BJ (cell line): Measurements from ENCODE around the gene CCDC154. TPM values are rescaled to one million over a fixed set of nuclear protein-coding genes. Genes with fewer than 3 reads are reported as not detected.

Experiments
- CTCF ChIA-PET: fragments of 350-600 bp; formaldehyde crosslinking; extraction: SDS; loops from one replicate; lab custom pipeline; 2021; ENCODE audit warnings: antibody characterized with exemption, inconsistent platforms; lab: Yijun Ruan, JAX
- POLR2A ChIA-PET: fragments of 300-600 bp; sonication (Branson Sonifier 250); formaldehyde crosslinking; extraction: SDS; loops from one replicate; lab custom pipeline; 2021; ENCODE audit warnings: antibody characterized with exemption; lab: Charles Lee
- DNase-seq: peaks from one replicate; pipeline ENCODE4 v3.0.0-alpha.2; 2011; ENCODE audit warnings: low read depth
- H3K27me3 ChIP-seq: 2 replicates; pipeline ENCODE4 v1.6.0; 2011; ENCODE audit warnings: low read length; ENCODE audit not compliant: control insufficient read depth, insufficient read depth
- H3K36me3 ChIP-seq: 2 replicates; pipeline ENCODE4 v1.5.1; 2011; ENCODE audit warnings: low read length; ENCODE audit not compliant: control insufficient read depth, insufficient read depth
- H3K4me3 ChIP-seq: 2 replicates; pipeline ENCODE4 v1.5.1; 2011; ENCODE audit warnings: low read depth, mild to moderate bottlenecking, control low read depth, low read length
- CTCF ChIP-seq: IDR thresholded peaks from 2 replicates; pipeline ENCODE4 v1.5.1; 2011; ENCODE audit warnings: low read depth, mild to moderate bottlenecking, control low read depth, inconsistent platforms, low read length, moderate library complexity; ENCODE audit not compliant: insufficient read depth
- polyA plus RNA-seq: library from polyadenylated mRNA; depleted of rRNA; stranded (reverse); fragments of >200 nt; gene quantifications from 2 replicates; pipeline ENCODE4 v1.2.3, GENCODE V29; 2011

Gene CCDC154
- polyA plus RNA-seq, 1 experiment: 0.04 TPM

DNA sequence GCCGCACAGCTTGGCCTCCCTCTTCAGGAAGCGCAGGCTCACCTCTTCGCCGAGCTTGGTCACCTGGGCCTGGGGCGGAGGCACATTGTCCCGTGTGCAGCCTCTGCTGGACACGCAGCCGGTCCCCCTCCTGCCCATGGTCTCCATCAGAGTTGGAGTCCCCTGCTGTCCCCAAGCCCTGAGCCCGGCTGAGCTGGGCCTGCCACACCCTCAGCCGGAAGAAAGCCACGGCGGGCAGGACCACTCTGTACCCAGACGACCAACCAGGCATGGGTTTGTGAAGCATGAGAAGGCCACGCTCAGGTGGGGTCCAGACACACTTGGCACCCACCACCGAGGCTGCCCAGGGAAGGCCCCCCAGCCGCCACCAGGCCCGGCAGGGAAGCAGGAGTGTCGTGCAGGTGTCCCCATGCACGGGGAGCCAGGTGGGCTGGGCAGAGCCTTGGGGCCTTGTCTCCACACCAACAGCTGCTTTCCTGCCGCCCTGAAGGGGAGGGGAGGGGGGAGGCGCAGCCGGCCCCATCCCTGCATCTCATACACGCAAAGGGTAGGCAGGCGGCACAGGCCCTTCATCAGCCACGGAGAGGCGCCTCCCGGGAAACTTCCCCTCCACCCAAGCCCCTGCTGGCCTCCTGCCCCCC is 5.2 kb downstream of the CCDC154 start:
- Histone ChIP-seq H3K4me3 (no peak overlapping the region), H3K36me3 (no peaks in the 10 kb centered on the region), H3K27me3 (no peaks in the 10 kb centered on the region)
- ChIA-PET CTCF (interaction anchor here (1.6 kb wide), 1 partner anchor 11 kb away, joined by 5 read pairs; no protein-coding TSS in a partner anchor), POLR2A (no interaction called here)
- TF ChIP-seq CTCF: no peak
- no peak for DNase-seq

DNA sequence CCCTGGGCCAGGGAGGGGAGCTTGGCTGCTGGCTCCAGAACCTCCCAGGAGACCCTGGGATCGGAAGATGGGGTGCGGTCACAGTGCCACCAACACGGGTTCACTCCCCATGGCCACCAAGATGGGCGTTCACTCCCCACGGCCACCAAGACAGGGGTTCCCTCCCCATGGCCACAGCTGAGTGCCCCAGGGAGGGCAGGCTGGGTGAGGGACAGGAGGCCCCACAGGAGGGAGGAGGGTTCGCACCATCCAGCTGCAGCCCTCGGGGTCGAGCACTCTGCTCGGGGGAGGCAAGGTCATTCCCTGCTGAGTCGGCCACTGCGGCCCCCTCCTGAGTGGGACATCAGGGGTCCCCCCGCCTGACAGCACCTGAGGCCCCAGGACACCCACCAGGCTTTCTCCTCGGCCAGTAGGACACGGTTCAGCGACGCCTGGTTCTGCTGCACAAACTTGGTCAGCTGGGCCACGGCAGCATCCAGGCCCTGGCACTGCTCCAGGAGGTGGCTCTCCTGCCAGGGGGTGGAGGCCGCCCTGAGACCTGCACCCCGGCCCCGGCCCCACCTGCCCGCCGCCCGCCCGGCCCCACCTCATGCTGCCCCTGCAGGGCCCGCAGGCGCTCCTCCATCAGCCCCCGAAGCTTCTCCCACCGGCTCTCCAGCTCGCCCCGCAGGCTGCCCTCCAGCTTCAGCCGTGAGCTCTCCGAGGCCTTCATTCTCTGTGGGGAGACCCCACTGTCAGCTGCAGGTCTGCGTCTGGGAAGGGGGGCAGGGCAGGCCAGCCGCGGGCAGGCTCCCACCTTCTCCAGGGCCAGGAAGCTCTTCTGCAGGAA is 5.9 kb downstream of the CCDC154 start:
- no peak overlapping the region for H3K4me3 ChIP-seq
- no peaks in the 10 kb centered on the region for H3K27me3 ChIP-seq
- ChIA-PET POLR2A (no interaction called here), CTCF (interaction anchor here (1.6 kb wide), 1 partner anchor 10 kb away, joined by 5 read pairs; no protein-coding TSS in a partner anchor)
- TF ChIP-seq CTCF: no peak
- no peaks in the 10 kb centered on the region for H3K36me3 ChIP-seq
- DNase-seq: no peak

- POLR2A ChIA-PET: interaction anchor here (0.6 kb wide), 1 partner anchor 11 kb away, joined by 3 read pairs; no protein-coding TSS in a partner anchor
- no peak overlapping the region for H3K4me3 ChIP-seq
- DNase-seq: no peak
- no peaks in the 10 kb centered on the region for H3K36me3 ChIP-seq
- no peaks in the 10 kb centered on the region for H3K27me3 ChIP-seq
- no peak for TF ChIP-seq CTCF
- CTCF ChIA-PET: interaction anchor here (1.6 kb wide), 1 partner anchor 9 kb away, joined by 5 read pairs; no protein-coding TSS in a partner anchor
These were observed 6.8 kb downstream of the CCDC154 start for GRCh38 chr16:1437606-1438005.

GRCh38 chr16:1436731-1437355 is 7.5 kb downstream of the CCDC154 start:
- no peak overlapping the region for H3K4me3 ChIP-seq
- POLR2A ChIA-PET: no interaction called here
- TF ChIP-seq CTCF: no peak
- H3K27me3 ChIP-seq: no peaks in the 10 kb centered on the region
- DNase-seq: no peak
- CTCF ChIA-PET: no interaction called here
- no peaks in the 10 kb centered on the region for H3K36me3 ChIP-seq
